Hindlimb muscle (tissue), 1 donor: ENCODE data around the gene PPP1R14B. TPM values are rescaled to one million over a fixed set of nuclear protein-coding genes. Genes with fewer than 3 reads are reported as not detected.
A peak's percentile ranks its signal among the peaks of the same experiment; 100 is the strongest.

Source experiments
- DNase-seq: peaks from one replicate; pipeline ENCODE4 v3.0.0-alpha.2; 2013
- polyA plus RNA-seq: library from polyadenylated mRNA; unstranded; fragments of 120-200 nt; gene quantifications from one replicate; pipeline ENCODE4 v1.2.1, GENCODE V29; 2013; ENCODE audit not compliant: insufficient read length

Gene PPP1R14B
- polyA plus RNA-seq, 1 donor: 177 TPM

GRCh38 chr11:64245401-64245796, 1.3 kb downstream of the PPP1R14B start:
- DNase-seq: peak; percentile 53

DNA sequence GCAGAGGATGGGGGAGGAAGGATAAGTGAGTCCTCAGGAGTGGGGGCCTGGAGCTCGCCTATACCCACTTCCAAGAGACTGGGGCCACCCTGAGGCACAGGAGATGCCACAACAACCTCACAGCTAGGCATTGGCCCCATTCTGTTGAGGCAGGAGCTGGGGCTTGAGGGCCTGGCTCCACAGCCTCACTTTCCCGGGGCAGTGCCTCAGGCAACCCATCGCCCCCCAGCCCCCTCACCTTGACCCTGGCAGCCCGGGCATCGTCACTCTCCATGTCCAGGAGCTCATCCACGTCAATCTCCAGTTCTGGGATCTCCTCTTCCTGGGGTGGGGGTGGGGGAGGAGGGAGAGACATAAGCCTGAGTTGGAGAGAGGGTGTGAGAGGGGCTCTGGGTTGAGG, 1.8 kb downstream of the PPP1R14B start:
- no peak for DNase-seq

DNA sequence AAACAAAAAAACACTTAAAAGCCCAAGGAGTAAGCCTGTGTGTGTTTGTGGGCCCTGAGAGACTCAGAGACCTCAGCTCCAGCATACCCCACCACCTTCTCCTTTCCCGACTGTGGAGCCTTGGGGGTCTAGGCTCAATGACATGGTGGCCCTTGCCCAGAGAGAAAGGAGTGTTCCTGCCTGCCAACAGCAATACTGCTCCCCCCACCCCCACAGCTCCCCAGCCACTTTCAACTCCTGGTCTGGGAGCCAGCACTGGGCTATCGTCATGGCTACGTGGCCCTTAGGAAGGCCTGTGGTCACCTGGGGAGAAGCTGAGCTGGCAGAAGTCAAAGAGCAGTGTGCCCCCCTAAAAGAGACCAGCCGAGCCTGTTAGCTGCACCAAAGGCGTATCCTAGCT, 2.6 kb downstream of the PPP1R14B start:
- DNase-seq: no peak

- DNase-seq: no peak
Measured at GRCh38 chr11:64243236-64243854, 3.4 kb downstream of the PPP1R14B start.

- peak; percentile 51 for DNase-seq
Measured at GRCh38 chr11:64241491-64242374, 5.0 kb downstream of the PPP1R14B start.

- peak; percentile 100 for DNase-seq
Measured at GRCh38 chr11:64241241-64241490, 5.6 kb downstream of the PPP1R14B start.

DNA sequence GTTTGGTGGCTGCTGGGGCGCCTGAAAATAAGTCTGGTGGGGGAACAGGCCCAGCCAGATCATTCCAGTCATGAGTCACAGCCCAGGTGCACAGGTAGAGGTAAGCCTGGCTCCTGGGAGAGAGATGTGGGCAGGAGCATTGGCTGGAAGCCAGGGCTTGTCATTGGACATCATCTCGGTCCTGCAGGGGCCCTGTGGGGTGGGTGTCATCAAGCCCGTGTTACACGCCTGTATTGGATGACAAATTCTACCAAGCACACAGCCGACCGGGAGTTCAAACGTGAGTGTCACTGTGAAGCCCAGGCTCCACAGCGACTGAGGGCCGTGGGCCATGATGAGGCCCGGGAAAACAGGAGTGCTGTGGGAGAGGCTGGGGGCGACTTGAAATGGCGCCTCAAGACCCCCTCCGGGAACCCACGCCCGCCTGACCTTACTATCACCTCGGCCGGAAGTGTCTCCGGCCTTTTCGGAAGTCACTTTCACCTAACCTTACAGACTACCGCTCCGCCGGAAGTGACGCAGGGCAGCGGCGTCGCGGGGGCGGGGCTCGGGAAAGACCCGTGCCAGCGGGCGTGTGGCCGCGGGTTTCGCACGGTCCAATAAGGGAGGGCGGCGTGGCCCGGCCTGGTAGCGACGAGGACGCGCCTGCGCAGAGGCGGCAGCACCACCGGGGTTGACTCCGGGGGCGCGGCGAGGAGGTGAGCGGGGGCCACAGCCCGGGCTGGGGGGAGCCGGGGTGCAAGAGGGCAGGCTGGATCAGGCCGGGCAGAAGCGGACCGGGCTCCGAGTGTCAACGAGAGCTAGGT, 6.1 kb downstream of the PPP1R14B start, which contains the start of gene FKBP2:
TSS of gene FKBP2 (plus strand) at position 661 of the 806 bp plus-strand sequence. CDS start 1,293 bp downstream, outside the sequence.
- peak; percentile 98 for DNase-seq

DNA sequence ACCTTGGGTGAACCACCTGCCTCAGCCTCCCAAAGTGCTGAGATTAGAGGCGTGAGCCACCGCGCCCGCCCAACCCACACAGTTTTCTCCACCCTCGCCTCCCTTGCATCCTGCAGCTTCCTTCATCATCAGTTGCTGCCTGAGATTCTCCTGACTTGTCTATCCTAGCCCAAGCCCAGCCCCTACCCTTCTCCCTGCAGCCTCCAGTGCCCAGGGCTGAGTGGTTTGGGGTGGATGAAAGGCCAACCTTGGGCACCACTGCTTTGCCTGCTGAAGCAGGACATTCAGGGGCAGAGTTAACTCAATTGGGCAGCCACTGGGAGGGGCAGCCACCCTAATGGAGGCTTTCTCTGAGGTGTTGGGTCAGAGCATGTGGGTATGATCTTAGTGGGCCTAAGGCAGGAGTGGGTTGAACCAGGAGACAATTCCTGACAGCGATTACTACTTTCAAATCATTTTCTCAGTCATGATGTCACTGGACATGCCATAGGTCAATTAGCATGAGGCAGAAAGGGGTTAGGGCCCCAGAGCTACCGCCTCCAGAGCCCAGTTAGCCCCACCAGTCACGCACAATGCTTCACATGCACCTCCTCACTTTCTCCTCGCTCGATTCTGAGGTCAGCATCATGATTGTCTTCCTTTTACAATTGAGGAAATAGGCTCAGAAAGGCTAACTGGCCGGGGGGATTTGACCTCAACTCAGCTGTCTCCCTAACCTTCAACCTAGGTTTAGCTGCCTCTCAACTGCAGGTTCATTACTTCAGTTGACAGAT, 6.9 kb downstream of the PPP1R14B start:
- DNase-seq: no peak

GRCh38 chr11:64238999-64239398, 7.7 kb downstream of the PPP1R14B start:
- no peak for DNase-seq

- no peak for DNase-seq
Measured at GRCh38 chr11:64238076-64238475, 8.7 kb downstream of the PPP1R14B start.

DNA sequence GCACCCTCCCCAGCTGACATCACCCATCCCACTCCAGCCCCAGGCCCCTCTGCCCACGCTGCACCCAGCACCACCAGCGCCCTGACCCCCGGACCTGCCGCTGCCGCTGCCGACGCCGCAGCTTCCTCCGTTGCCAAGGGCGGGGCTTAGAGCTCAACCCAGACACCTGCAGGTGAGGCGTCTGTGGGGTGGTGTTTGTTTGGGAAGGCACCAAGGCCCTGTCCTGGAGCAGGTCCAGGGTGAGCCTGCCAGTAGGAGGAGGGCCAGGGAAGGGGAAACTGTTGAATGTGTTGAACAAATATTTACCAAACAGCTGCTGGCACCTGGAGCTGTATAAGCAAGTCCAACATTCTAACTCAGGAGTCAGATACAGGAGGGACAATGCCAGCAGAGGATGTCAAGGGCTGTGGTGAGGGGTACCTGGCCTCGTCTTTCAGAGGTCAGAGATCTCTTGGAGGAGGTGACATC, 9.2 kb downstream of the PPP1R14B start:
- DNase-seq: no peak

DNA sequence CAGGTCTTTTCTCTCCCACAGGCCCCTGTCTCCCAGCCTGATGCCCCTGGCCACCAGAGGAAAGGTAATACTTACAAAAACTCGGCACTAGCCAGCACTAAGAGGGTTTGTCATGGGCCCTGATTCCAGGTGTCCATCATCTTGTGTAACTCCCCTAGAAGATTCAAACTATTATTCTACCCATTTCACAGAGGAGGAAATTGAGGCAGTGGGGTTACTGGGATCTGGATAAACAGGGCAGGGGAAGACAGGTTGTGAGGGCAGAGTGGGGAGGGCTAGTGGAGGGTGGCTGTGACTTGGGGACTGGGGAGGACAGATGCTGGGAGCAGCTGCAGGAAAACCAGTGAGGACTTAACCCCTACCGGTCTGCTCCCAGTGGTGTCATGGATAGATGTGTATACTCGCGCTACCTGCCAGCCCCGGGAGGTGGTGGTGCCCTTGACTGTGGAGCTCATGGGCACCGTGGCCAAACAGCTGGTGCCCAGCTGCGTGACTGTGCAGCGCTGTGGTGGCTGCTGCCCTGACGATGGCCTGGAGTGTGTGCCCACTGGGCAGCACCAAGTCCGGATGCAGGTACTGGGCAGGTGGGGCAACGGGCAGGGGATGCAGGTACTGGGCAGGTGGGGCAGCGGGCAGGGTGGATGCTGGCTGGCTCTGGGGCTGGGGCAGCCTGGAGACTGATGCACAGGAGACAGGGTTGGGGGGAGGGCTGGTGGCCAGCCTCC, 11.1 kb downstream of the PPP1R14B start:
- DNase-seq: no peak

DNA sequence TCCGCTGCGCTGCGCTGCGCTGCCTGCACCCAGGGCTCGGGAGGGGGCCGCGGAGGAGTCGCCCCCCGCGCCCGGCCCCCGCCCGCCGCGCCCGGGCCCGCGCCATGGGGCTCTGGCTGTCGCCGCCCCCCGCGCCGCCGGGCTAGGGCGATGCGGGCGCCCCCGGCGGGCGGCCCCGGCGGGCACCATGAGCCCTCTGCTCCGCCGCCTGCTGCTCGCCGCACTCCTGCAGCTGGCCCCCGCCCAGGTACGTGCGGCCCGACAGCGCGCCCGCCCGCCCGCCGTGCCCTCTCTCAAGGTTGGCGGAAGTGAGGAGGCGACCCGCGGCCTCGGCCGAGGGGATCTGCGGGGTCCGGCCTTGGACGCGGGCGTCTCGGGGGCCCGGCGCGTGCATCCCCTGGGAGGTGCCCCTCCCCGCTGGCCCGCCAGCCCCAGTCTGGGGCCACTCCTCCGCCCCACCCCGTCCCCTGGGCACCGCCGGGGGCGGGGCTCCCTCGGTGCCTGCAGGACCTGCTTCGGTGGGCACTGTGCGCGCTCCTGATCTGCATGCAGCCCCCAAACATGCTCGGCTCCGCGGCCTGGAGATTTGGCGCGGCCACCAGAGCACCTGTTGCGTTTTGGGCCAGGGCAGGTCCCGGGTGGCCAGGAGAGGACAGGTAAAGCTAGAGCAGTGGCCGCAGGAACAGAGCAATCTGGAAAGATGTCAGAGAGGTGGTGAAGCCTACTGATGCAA, 11.9 kb downstream of the PPP1R14B start:
- DNase-seq: no peak

GRCh38 chr11:64233913-64234586, 12.7 kb downstream of the PPP1R14B start, which contains the start of gene VEGFB:
Gene VEGFB (plus strand): TSS chr11:64234584. CDS start chr11:64234834, 250 bp downstream.
- peak; percentile 64 for DNase-seq

- DNase-seq: no peak
Measured at GRCh38 chr11:64232967-64233315, 13.8 kb downstream of the PPP1R14B start.

GRCh38 chr11:64232182-64232966, 14.4 kb downstream of the PPP1R14B start:
- peak; percentile 6 for DNase-seq

DNA sequence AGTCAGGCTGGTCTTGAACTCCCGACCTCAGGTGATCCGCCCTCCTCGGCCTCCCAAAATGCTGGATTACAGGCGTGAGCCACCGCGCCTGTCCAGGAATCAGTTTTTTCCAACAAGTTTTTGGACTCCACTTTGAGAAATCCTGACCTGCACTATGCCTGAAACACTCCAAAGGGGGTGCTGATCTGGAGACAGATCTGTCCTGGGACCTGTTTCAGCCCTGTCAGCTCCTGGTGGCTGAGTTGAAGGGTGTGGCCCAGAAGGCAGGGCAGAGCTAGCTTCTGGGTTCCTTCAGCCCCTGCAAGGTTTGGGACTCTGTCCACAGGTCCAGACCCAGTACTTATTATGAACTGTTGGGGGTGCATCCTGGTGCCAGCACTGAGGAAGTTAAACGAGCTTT, 15.2 kb downstream of the PPP1R14B start:
- DNase-seq: peak; percentile 1

DNA sequence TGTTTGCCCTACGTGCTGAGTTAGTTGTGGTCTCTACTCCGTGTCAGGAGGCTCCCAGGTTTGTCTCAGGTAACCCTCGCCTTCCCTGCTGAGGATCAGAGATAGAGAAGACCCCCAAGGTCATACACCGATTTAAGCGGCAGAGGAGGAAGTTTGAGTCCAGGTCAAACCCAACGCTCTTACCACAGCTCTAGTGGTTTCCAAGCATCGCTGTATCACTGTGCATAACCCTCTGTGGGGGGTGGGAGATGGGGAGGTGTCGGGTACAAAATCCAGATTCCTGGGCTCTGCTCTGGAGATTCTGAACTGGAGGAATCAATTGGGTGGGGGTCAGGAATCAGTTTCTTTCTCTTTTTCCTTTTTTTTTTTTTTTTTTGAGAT, 15.8 kb downstream of the PPP1R14B start:
- no peak for DNase-seq

DNA sequence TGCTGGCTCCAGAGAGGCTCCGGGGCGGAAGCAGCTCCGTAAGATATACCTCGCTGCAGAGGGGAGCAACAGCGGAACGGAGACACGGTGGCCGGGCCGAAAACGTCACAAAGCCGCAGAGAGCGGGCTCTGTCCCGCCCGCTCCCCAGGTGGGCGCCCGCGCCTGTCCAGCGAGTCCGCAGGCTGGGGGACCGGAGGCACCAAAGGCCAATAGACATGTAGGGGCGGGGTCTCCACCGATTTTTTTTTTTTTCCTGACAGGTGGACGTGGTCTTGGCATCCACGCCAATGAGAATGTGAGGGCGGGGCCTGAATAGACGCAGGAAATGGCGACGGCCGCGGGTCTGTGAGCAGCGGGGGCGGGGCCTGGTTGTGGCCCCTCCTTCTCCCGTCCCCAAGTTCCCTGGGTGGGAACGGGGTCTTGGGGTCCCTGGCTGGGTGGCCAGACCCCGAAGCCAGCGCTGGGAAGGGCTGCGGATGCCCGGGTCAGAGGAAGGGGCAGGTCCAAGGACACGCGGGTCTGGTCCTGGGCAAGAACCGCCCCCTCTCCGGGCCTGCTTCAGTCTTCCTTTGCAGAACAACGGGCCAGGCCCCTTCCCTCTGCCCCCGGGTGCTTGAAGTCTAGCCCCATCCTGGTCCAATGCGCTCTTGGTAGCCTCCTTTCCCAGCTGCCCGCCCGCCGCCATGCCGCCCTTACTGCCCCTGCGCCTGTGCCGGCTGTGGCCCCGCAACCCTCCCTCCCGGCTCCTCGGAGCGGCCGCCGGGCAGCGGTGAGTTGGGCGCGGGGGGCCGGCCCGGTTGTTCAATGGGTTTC, 16.4 kb downstream of the PPP1R14B start, which contains the start of gene DNAJC4:
TSS of gene DNAJC4 (plus strand) at position 378 of the 814 bp plus-strand sequence. CDS start at position 685, 307 bp downstream.
- DNase-seq: peak; percentile 91
